Stimulated activated CD8-positive, alpha-beta memory T cell treated with anti-CD3 and anti-CD28 coated beads, Interleukin-12 subunit alpha, Interleukin-12 subunit beta, amount 100 ng/mL, for 24 hours (primary cell): ENCODE results near the gene SHANK1.

Source experiments
- DNase-seq: peaks from one replicate; pipeline ENCODE4 v3.0.0-alpha.2; 2020; ENCODE audit errors: extremely low read depth

SHANK1 gene

GRCh38 chr19:50728084-50728737 is 8.6 kb upstream of the SHANK1 start:
- peak; percentile 75 for DNase-seq

GRCh38 chr19:50725911-50726230 is 6.3 kb upstream of the SHANK1 start:
- DNase-seq = no peak

- no peak for DNase-seq
Observed at GRCh38 chr19:50725218-50725910, 5.8 kb upstream of the SHANK1 start.

GRCh38 chr19:50724522-50725217 is 5.1 kb upstream of the SHANK1 start:
- peak; percentile 89 for DNase-seq

- DNase-seq = no peak
Observed at GRCh38 chr19:50723735-50724521, 4.3 kb upstream of the SHANK1 start.

- no peak for DNase-seq
Observed at GRCh38 chr19:50723069-50723468, 3.5 kb upstream of the SHANK1 start, which contains the start of gene CLEC11A. Gene CLEC11A, plus strand, starts transcription at chr19:50723364. Its CDS starts 162 bp downstream, at chr19:50723526.

GRCh38 chr19:50722201-50723013 is 2.8 kb upstream of the SHANK1 start:
- DNase-seq = no peak

- no peak for DNase-seq
Observed at GRCh38 chr19:50721441-50722137, 2.0 kb upstream of the SHANK1 start.

- DNase-seq = no peak
Observed at GRCh38 chr19:50720921-50721381, 1.3 kb upstream of the SHANK1 start.

GRCh38 chr19:50720181-50720920 is 749 bp upstream of the SHANK1 start:
- no peak for DNase-seq

GRCh38 chr19:50719119-50719435 is 525 bp downstream of the SHANK1 start:
- DNase-seq = no peak

GRCh38 chr19:50718255-50719118 is 1.1 kb downstream of the SHANK1 start:
- no peak for DNase-seq

- DNase-seq = no peak
Observed at GRCh38 chr19:50717891-50718254, 1.7 kb downstream of the SHANK1 start.

GRCh38 chr19:50717026-50717723 is 2.4 kb downstream of the SHANK1 start:
- no peak for DNase-seq

GRCh38 chr19:50716178-50717025 is 3.2 kb downstream of the SHANK1 start:
- no peak for DNase-seq

GRCh38 chr19:50713556-50714236 is 5.9 kb downstream of the SHANK1 start:
- DNase-seq = no peak

- no peak for DNase-seq
Observed at GRCh38 chr19:50712833-50713232, 6.8 kb downstream of the SHANK1 start.
